NCI-H82 (cell line): ENCODE results near the gene ATXN1.
A peak's percentile ranks its signal among the peaks of the same experiment; 100 is the strongest.
"Not testable (repeated sequence)": the region's sequence is repeated elsewhere in the genome, so short reads cannot be mapped to it uniquely, and the experiment has no call there.

Experiments
- DNase-seq: peaks from one replicate; lab custom pipeline; 2025; lab: John Stamatoyannopoulos, UW

Gene ATXN1

GRCh38 chr6:16412982-16413381, 348.3 kb downstream of the ATXN1 start:
- no peak for DNase-seq

- no peak for DNase-seq
These were observed 349.1 kb downstream of the ATXN1 start for GRCh38 chr6:16412171-16412570.

DNA sequence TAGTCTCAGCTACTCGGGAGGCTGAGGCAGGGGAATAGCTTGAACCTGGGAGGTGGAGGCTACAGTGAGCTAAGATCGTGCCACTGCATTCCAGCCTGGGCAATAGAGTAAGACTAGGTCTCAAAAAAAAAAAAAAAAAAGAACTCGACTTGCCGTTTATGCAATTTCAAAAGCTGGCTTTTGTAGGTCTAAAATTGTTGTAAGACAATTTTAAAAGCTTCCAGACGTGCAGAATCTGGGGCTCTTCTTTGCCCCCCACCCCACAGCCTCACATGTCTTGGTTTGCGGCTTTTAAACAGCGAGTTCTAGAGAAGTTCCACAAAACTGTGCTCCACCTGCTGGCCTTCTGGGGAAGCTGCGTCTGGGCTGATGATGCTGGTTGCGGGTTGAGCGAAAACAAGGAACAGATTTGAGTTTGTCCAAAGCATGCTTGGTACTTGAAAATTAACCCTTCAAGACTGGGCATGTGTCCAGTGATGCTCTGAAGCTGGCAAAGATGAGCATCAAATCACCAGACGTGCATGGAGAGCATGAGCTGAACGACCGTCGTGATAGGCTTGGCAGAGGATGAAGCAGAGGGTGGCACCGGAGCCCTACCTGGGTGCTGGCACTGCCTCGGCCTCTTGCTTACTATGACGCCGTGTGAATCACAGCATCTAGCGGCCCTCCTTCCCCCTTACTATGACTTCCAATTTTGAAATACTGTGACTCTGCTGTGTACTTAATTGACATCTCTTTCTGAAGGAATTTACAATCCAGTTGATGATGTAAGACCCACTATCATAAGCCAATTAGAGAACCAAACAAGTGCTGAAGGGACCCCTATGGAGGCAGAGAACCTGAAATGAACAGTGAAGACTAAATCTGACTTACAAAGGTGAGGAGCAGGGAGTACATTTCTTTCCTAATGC, 351.5 kb downstream of the ATXN1 start:
- peak; percentile 79 for DNase-seq

DNA sequence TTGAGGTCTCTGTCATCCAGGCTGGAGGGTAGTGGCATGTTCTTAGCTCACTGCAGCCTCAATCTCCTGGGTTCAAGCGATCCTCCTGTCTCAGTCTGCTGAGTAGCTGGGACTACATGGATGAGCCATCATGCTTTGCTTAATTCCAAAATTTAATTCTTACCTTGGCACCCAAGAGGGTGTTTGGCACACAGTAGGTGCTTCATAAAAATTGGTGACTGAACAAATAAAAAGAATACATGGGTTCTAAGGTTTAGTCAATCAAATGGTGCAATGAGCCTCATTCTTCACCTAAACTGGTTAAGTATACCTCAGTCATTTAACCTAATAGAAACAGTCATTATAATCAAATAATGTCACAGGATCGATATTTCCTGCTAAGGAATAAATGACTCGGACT, 352.5 kb downstream of the ATXN1 start:
- no peak for DNase-seq

DNA sequence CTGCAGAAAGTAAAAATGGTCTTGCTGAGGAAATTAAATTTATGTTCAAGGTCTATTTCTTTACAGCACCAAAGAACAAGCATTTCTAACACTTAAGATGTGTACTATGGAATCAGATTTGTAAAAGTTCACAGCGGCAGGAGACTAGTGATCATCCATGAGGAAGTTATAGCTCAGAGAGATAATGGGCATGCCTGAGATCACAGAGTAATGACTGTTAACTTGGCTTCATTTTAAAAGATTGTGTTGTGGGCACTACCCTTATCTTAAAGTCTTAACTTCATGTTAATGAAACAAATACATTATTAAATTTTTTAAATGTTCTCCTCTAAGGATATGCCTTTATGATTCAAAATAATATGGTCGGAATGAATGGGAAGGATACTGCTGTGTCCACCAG, 354.3 kb downstream of the ATXN1 start:
- DNase-seq: no peak

GRCh38 chr6:16406538-16406937, 354.7 kb downstream of the ATXN1 start:
- not testable (repeated sequence) for DNase-seq

DNA sequence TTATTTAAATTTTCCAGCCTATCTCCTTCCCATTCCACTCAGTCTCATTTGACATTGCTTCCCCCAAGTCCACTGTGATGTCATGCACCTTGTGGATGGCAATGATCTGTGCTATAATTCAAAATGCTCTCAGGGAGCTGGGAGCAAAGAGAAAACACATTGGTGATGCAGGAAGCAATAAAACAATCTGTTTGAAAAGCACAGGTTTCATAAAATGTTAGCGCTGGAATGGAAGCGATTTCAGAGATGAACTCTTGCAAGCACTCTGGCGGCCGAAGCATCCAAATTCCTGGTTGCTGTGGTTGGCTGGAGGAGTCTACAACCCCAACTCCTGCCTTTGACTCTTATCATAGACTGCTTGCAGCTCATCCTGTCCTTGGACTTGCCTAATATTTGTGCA, 355.9 kb downstream of the ATXN1 start:
- no peak for DNase-seq

DNA sequence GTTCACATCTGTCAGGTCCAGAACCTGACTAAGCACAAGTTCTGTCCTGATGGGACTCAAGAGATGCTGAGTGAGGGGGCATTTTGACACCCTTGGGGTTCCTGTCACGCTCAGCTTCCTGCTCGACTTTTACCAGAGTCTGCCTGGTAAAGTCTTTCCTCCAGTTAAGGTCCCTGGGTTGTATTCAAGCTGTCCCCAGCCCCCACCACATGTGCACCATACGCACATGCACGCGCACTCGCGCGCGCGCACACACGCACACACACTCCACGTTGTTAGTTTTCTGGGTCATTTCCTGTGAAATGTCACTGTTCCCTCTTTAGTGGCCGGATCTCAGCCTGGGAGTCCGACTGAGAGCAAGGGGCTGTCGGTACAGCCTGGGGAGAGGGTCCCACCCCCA, 356.8 kb downstream of the ATXN1 start:
- no peak for DNase-seq

- DNase-seq: no peak
These were observed 357.4 kb downstream of the ATXN1 start for GRCh38 chr6:16403831-16404230.

- no peak for DNase-seq
These were observed 358.7 kb downstream of the ATXN1 start for GRCh38 chr6:16402581-16402900.

GRCh38 chr6:16400248-16400760, 361.0 kb downstream of the ATXN1 start:
- DNase-seq: no peak

DNA sequence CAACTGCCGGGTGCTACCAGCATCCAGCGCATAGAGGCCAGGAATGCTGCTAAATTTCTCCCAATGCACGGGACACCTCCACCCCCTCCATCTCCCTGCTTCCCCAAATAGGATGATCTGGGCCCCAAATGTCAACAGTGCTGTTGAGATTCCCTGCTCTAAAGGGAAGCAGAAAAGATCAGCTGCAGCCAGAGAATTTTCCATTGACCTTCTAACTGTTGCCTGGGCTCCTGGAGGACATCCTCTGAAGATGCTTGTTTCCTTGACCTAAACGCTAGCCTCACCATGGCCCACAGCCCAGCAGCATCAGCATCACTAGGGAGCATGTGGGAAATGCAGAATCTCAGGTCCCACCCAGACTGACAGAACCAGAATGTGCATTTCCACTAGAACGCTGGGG, 361.6 kb downstream of the ATXN1 start:
- no peak for DNase-seq

DNA sequence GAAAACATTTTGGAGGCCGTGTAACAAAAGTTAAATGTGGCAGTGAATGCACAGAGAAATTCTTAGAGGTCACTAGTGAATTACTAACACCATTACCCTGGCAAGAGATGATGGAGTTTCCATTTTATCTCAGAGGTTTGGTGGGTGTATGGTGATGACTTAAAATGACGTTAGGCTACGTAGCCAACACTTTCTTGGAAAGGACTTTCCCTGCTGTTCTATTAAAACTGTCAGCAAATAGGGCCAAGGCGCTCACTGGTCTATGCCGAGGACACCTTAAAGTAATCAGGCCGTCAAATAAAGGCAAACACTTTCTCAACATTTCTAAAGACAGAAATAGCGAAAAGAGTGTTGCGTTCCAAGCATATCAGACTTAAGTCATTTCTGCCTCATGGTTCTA, 362.1 kb downstream of the ATXN1 start:
- DNase-seq: no peak

DNA sequence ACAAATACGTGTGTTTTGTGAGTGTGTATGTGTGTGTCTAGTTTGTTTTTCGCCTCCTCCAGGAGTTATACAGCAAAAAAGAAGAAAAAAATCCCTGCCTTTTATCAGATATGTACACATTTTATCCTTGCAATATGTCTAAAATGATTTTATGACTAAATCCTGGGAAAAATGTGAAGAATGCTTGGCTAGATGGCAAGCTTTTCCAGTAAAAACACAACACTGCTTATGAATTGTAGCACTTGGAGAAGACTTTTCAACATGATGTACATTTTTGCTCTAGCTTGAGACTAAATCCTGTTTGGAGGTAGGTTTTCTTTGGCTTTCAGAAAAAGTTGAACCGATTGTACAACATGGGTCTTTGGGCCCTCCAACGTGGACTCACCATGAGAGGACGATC, 362.7 kb downstream of the ATXN1 start:
- no peak for DNase-seq

- DNase-seq: no peak
These were observed 363.6 kb downstream of the ATXN1 start for GRCh38 chr6:16397623-16398022.

- no peak for DNase-seq
These were observed 364.6 kb downstream of the ATXN1 start for GRCh38 chr6:16396497-16397319.

DNA sequence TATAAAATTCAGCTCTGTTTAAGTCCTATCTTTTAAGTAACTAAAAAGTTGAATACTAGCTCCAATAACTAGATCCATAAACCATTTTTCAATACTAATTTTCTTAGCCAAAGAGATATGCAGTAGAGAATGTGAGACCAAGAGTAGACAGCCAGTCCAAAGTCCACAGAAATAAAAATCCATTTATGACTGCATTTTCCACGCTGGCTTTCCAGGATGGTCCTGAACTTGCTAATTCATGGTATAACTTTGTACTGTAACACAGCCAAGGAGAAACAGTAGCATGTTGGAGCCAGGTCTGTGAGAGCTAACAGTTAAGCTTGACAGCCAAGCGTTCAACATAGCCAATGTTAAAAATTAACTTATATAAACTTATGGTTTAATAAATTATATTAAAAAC, 366.6 kb downstream of the ATXN1 start:
- no peak for DNase-seq

DNA sequence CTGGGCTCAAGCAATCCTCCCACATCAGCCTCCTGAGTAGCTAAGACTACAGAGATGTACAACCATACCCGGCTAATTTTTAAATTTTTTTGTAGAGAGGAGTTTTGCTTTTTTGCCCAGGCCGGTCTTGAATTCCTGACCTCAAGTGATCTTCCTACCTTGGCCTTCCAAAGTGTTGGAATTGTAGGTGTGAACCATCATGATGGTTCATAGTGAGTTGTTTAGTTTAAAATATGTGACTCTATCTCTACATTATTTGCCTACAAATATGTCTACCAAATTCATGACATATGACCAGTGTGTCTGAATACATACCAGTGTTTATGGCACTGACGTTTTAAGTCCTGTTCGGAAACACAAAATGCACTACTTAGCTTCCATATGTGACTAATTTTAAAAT, 367.9 kb downstream of the ATXN1 start:
- DNase-seq: no peak

- no peak for DNase-seq
These were observed 369.2 kb downstream of the ATXN1 start for GRCh38 chr6:16392010-16392409.

DNA sequence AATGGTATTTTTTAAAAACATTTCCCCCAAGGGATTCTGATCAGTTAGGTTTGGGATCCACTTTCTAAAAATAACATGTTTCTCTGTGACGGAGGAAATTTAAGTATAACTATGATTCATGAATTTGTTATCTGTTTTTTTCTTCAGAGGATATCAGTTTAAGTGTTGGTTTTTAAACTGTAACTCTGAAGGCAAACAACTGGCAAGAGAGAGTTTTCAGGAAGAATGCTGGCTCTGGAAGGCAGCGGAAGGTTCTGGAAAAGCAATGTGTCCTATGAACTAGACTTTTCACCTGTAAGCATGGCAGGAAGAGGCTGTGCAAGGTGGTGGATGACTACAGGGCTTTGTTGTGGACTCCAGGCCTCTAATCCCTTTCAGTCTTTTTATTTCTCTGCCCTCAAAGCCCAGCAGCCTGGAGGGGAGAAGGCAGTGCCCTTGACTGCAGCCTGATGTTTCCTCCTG, 369.8 kb downstream of the ATXN1 start:
- no peak for DNase-seq

- DNase-seq: not testable (repeated sequence)
These were observed 370.3 kb downstream of the ATXN1 start for GRCh38 chr6:16390909-16391450.

- DNase-seq: no peak
These were observed 371.6 kb downstream of the ATXN1 start for GRCh38 chr6:16389642-16390041.

- no peak for DNase-seq
These were observed 372.8 kb downstream of the ATXN1 start for GRCh38 chr6:16388488-16388887.
